Keratinocyte (primary cell): ENCODE results near the gene CAMKK2.

Experiments
- EZH2 ChIP-seq: IDR thresholded peaks from one replicate; pipeline ENCODE4 v1.6.1; 2012; ENCODE audit warnings: inconsistent platforms, mild to moderate bottlenecking, low read length, moderate library complexity
- TF ChIP-seq, protein P1 (sequence below), 3 experiments: IDR thresholded peaks in 1 of 3; conservative IDR thresholded peaks in 1 of 3; optimal IDR thresholded peaks in 1 of 3; 2 replicates in 2 of 3; 3 replicates in 1 of 3; pipeline versions ENCODE3 to v1.5.1; 2011; ENCODE audit warnings: low read length in 3 of 3, mild to moderate bottlenecking in 3 of 3, moderate library complexity in 2 of 3, control low read depth in 1 of 3, inconsistent platforms in 1 of 3; ENCODE audit not compliant: insufficient read depth in 2 of 3; ENCODE audit errors: extremely low read depth in 1 of 3

GRCh38 chr12:121278169-121279070 is 18.1 kb downstream of the CAMKK2 start:
- TF ChIP-seq, protein P1, sequence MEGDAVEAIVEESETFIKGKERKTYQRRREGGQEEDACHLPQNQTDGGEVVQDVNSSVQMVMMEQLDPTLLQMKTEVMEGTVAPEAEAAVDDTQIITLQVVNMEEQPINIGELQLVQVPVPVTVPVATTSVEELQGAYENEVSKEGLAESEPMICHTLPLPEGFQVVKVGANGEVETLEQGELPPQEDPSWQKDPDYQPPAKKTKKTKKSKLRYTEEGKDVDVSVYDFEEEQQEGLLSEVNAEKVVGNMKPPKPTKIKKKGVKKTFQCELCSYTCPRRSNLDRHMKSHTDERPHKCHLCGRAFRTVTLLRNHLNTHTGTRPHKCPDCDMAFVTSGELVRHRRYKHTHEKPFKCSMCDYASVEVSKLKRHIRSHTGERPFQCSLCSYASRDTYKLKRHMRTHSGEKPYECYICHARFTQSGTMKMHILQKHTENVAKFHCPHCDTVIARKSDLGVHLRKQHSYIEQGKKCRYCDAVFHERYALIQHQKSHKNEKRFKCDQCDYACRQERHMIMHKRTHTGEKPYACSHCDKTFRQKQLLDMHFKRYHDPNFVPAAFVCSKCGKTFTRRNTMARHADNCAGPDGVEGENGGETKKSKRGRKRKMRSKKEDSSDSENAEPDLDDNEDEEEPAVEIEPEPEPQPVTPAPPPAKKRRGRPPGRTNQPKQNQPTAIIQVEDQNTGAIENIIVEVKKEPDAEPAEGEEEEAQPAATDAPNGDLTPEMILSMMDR (optimal IDR thresholded peaks at IDR 0.05 in 1 of 3, IDR thresholded peaks at IDR 0.05 in 1 of 3, conservative IDR thresholded peaks at IDR 0.05 in 1 of 3; ENCODE audit: extremely low read depth in 1 of 3, insufficient read depth in 2 of 3, low read length in 3 of 3) = no peak
- TF ChIP-seq EZH2 = no peak
